Measurements from ENCODE around the gene TPST2.
A peak's percentile ranks its signal among the peaks of the same experiment; 100 is the strongest.
"Not testable (repeated sequence)": the region's sequence is repeated elsewhere in the genome, so short reads cannot be mapped to it uniquely, and the experiment has no call there.

Gene TPST2

GRCh38 chr22:26617271-26618199 is 27.6 kb upstream of the TPST2 start, which contains the start of gene CRYBB1:
TSS of gene CRYBB1 (minus strand) at chr22:26618027. CDS start at chr22:26616319, 1,708 bp downstream.
- TF ChIP-seq CTCF (IDR thresholded peaks at IDR 0.05; ENCODE audit: low read depth, low read length): no peak
- peak; percentile 7 to 19 for DNase-seq (ENCODE audit: low read depth in 2 of 2)
- H3K4me3 ChIP-seq (replicated peaks in 1 of 2; ENCODE audit: low read depth in 2 of 2, low read length in 2 of 2): no peak within 1 kb of the TSS

GRCh38 chr22:26616650-26617049 is 26.7 kb upstream of the TPST2 start:
- no peak for TF ChIP-seq CTCF (IDR thresholded peaks at IDR 0.05; ENCODE audit: low read depth, low read length)
- no peak overlapping the region for H3K4me3 ChIP-seq (replicated peaks in 1 of 2; ENCODE audit: low read depth in 2 of 2, low read length in 2 of 2)
- no peak for DNase-seq (ENCODE audit: low read depth in 2 of 2)

GRCh38 chr22:26615830-26616435 is 26.0 kb upstream of the TPST2 start:
- no peak overlapping the region for H3K4me3 ChIP-seq (replicated peaks in 1 of 2; ENCODE audit: low read depth in 2 of 2, low read length in 2 of 2)
- no peak for DNase-seq (ENCODE audit: low read depth in 2 of 2)
- TF ChIP-seq CTCF (IDR thresholded peaks at IDR 0.05; ENCODE audit: low read depth, low read length): no peak

- H3K4me3 ChIP-seq (replicated peaks in 1 of 2; ENCODE audit: low read depth in 2 of 2, low read length in 2 of 2): no peak overlapping the region
- TF ChIP-seq CTCF (IDR thresholded peaks at IDR 0.05; ENCODE audit: low read depth, low read length): no peak
- DNase-seq (ENCODE audit: low read depth in 2 of 2): no peak
Observed at GRCh38 chr22:26615149-26615548, 25.2 kb upstream of the TPST2 start.

- no peak for DNase-seq (ENCODE audit: low read depth in 2 of 2)
- no peak for TF ChIP-seq CTCF (IDR thresholded peaks at IDR 0.05; ENCODE audit: low read depth, low read length)
- H3K4me3 ChIP-seq (replicated peaks in 1 of 2; ENCODE audit: low read depth in 2 of 2, low read length in 2 of 2): no peak overlapping the region
Observed at GRCh38 chr22:26614322-26614721, 24.4 kb upstream of the TPST2 start.

- DNase-seq (ENCODE audit: low read depth in 2 of 2): not testable (repeated sequence)
Observed at GRCh38 chr22:26613753-26614152, 23.8 kb upstream of the TPST2 start.

GRCh38 chr22:26612652-26613051 is 22.7 kb upstream of the TPST2 start:
- no peak for TF ChIP-seq CTCF (IDR thresholded peaks at IDR 0.05; ENCODE audit: low read depth, low read length)

More at GRCh38 chr22:26613753-26614152, 23.8 kb upstream of the TPST2 start:
- not testable (repeated sequence) for H3K4me3 ChIP-seq (replicated peaks in 1 of 2; ENCODE audit: low read depth in 2 of 2, low read length in 2 of 2)

More at GRCh38 chr22:26612652-26613051, 22.7 kb upstream of the TPST2 start:
- no peak for DNase-seq (ENCODE audit: low read depth in 2 of 2)
- H3K4me3 ChIP-seq (replicated peaks in 1 of 2; ENCODE audit: low read depth in 2 of 2, low read length in 2 of 2): no peak overlapping the region
